H1 (cell line): Measurements from ENCODE around the gene RMP24.

Experiments
- CTCF ChIA-PET: fragments of 300-600 bp; sonication (Branson Sonifier 250); formaldehyde crosslinking; loops from one replicate; lab custom pipeline; 2021; ENCODE audit not compliant: partially characterized antibody; lab: Charles Lee
- POLR2A ChIA-PET: fragments of 300-600 bp; sonication (Branson Sonifier 250); formaldehyde crosslinking; loops from one replicate; lab custom pipeline; 2021; ENCODE audit warnings: inconsistent platforms; ENCODE audit not compliant: partially characterized antibody; lab: Charles Lee
- DNase-seq, 2 experiments: peaks; one replicate each; pipeline versions ENCODE4 v3.0.0 to v3.0.0-alpha.2; 2010 to 2022; ENCODE audit warnings: low spot score in 2 of 2, low read depth in 1 of 2, mixed read lengths in 1 of 2
- FAIRE-seq: peaks from 2 replicates; lab custom pipeline; 2011; peaks lifted over from hg19 to GRCh38; lab: Jason Lieb, UNC
- H2AFZ ChIP-seq: 2 replicates; pipeline ENCODE4 v1.8.1; 2012; ENCODE audit warnings: low read length, inconsistent platforms
- H2AK5ac ChIP-seq: 2 replicates; pipeline ENCODE4 v1.6.1; 2013; ENCODE audit warnings: low read depth, low read length
- H2BK120ac ChIP-seq: replicated peaks from 2 replicates; pipeline ENCODE3; 2013; ENCODE audit warnings: low read depth, low read length, inconsistent platforms
- H2BK12ac ChIP-seq: 2 replicates; pipeline ENCODE4 v1.6.1; 2013; ENCODE audit warnings: low read depth, low read length
- H2BK15ac ChIP-seq: 2 replicates; pipeline ENCODE4 v1.6.1; 2013; ENCODE audit warnings: low read length
- H2BK20ac ChIP-seq: 2 replicates; pipeline ENCODE4 v1.6.1; 2013; ENCODE audit warnings: low read length
- H2BK5ac ChIP-seq: 2 replicates; pipeline ENCODE4 v1.6.1; 2013; ENCODE audit warnings: low read depth, low read length
- H3K14ac ChIP-seq: 2 replicates; pipeline ENCODE4 v1.6.1; 2013; ENCODE audit warnings: inconsistent platforms; ENCODE audit not compliant: insufficient read length
- H3K18ac ChIP-seq: 2 replicates; pipeline ENCODE4 v1.6.1; 2013; ENCODE audit warnings: low read length; ENCODE audit errors: extremely low read depth
- H3K23ac ChIP-seq: 2 replicates; pipeline ENCODE4 v1.6.1; 2013; ENCODE audit warnings: inconsistent platforms; ENCODE audit not compliant: insufficient read length
- H3K23me2 ChIP-seq: 2 replicates; pipeline ENCODE4 v1.6.1; 2013; ENCODE audit warnings: low read depth, low read length
- H3K27ac ChIP-seq: 2 replicates; pipeline ENCODE4 v1.6.1; 2011; ENCODE audit warnings: low read depth, low read length, inconsistent platforms
- H3K27me3 ChIP-seq, 4 experiments: replicated peaks in 1 of 4; 1 replicate in 1 of 4; 2 replicates in 3 of 4; pipeline versions ENCODE4 v1.6.1 to v1.8.1; 2011 to 2013; ENCODE audit warnings: low read length in 3 of 4, mild to moderate bottlenecking in 3 of 4, inconsistent platforms in 2 of 4, mixed read lengths in 2 of 4, moderate library complexity in 1 of 4; ENCODE audit not compliant: control insufficient read depth in 3 of 4, insufficient read depth in 3 of 4; ENCODE audit errors: extremely low read depth in 1 of 4
- H3K36me3 ChIP-seq, 4 experiments: 2 replicates each; pipeline versions ENCODE4 v1.6.1 to v1.8.1; 2011 to 2013; ENCODE audit warnings: mild to moderate bottlenecking in 4 of 4, low read length in 3 of 4, moderate library complexity in 2 of 4, control low read depth in 1 of 4, inconsistent platforms in 1 of 4; ENCODE audit not compliant: insufficient read depth in 4 of 4, control insufficient read depth in 2 of 4
- H3K4ac ChIP-seq: replicated peaks from 2 replicates; pipeline ENCODE3; 2013; ENCODE audit warnings: low read length, low read depth, mixed read lengths, inconsistent platforms; ENCODE audit not compliant: insufficient read length
- H3K4me1 ChIP-seq, 4 experiments: replicated peaks in 1 of 4; 1 replicate in 1 of 4; 2 replicates in 3 of 4; pipeline versions ENCODE4 v1.6.1 to v1.8.1; 2011 to 2013; ENCODE audit warnings: low read length in 3 of 4, inconsistent platforms in 2 of 4, mixed read lengths in 1 of 4; ENCODE audit not compliant: insufficient read depth in 4 of 4, control insufficient read depth in 3 of 4
- H3K4me2 ChIP-seq, 2 experiments: 2 replicates each; pipeline versions ENCODE4 v1.6.1 to v1.8.1; 2011 to 2013; ENCODE audit warnings: low read depth in 2 of 2, low read length in 2 of 2, control low read depth in 1 of 2, inconsistent platforms in 1 of 2, mild to moderate bottlenecking in 1 of 2; ENCODE audit not compliant: insufficient read depth in 1 of 2
- H3K4me3 ChIP-seq, 4 experiments: fragments of 200-600, 300-600 bp in 1 of 4; sonication (generic), shearing (Covaris generic), sonication (Bioruptor Twin) in 1 of 4; 2 replicates each; pipeline versions ENCODE4 v1.5.1 to v1.8.1; 2011 to 2016; ENCODE audit warnings: low read length in 4 of 4, low read depth in 3 of 4, control low read depth in 2 of 4, inconsistent platforms in 2 of 4, mild to moderate bottlenecking in 2 of 4, mixed read lengths in 1 of 4, moderate library complexity in 1 of 4; ENCODE audit not compliant: insufficient read depth in 2 of 4; ENCODE audit errors: extremely low read depth in 1 of 4
- H3K56ac ChIP-seq: replicated peaks from 2 replicates; pipeline ENCODE3; 2013; ENCODE audit warnings: low read depth, mild to moderate bottlenecking, mixed read lengths, low read length, inconsistent platforms; ENCODE audit not compliant: insufficient read length
- H3K79me1 ChIP-seq: 2 replicates; pipeline ENCODE4 v1.6.1; 2013; ENCODE audit warnings: low read depth, low read length, control low read depth
- H3K79me2 ChIP-seq, 2 experiments: 2 replicates each; pipeline versions ENCODE4 v1.6.1 to v1.8.1; 2012 to 2013; ENCODE audit warnings: low read length in 2 of 2, mild to moderate bottlenecking in 2 of 2, inconsistent platforms in 1 of 2; ENCODE audit not compliant: insufficient read depth in 2 of 2, control insufficient read depth in 1 of 2
- H3K9ac ChIP-seq, 4 experiments: replicated peaks in 1 of 4; 1 replicate in 1 of 4; 2 replicates in 3 of 4; pipeline versions ENCODE4 v1.6.1 to v1.8.1; 2011 to 2013; ENCODE audit warnings: low read depth in 3 of 4, low read length in 3 of 4, control low read depth in 2 of 4, mild to moderate bottlenecking in 2 of 4, moderate library complexity in 2 of 4, inconsistent platforms in 1 of 4; ENCODE audit errors: extremely low read depth in 1 of 4
- H3K9me3 ChIP-seq, 2 experiments: 2 replicates each; pipeline versions ENCODE4 v1.6.1 to v1.8.1; 2012 to 2013; ENCODE audit warnings: mild to moderate bottlenecking in 2 of 2, moderate library complexity in 2 of 2, control low read depth in 1 of 2, inconsistent platforms in 1 of 2, low read depth in 1 of 2, low read length in 1 of 2, mixed read lengths in 1 of 2; ENCODE audit not compliant: insufficient read depth in 2 of 2
- H4K20me1 ChIP-seq, 2 experiments: replicated peaks in 1 of 2; 2 replicates each; pipeline versions ENCODE3 to v1.8.1; 2011 to 2013; ENCODE audit warnings: inconsistent platforms in 2 of 2, low read length in 2 of 2, mild to moderate bottlenecking in 1 of 2; ENCODE audit not compliant: insufficient read depth in 2 of 2, control insufficient read depth in 1 of 2
- H4K5ac ChIP-seq: 2 replicates; pipeline ENCODE4 v1.6.1; 2013; ENCODE audit warnings: low read length, low read depth, mixed read lengths, inconsistent platforms; ENCODE audit not compliant: insufficient read length
- H4K8ac ChIP-seq: 2 replicates; pipeline ENCODE4 v1.8.0; 2013; ENCODE audit warnings: mild to moderate bottlenecking, moderate library complexity, low read length, inconsistent platforms; ENCODE audit not compliant: insufficient read depth; ENCODE audit errors: extremely low read depth
- H4K91ac ChIP-seq: replicated peaks from 2 replicates; pipeline ENCODE3; 2013; ENCODE audit warnings: low read length, mixed read lengths, inconsistent platforms; ENCODE audit not compliant: insufficient read length
- CHD1 ChIP-seq: IDR thresholded peaks from 2 replicates; pipeline ENCODE4 v1.6.1; 2012; ENCODE audit warnings: low read depth, low read length, improper control_type of control experiment
- CHD2 ChIP-seq: IDR thresholded peaks from 2 replicates; pipeline ENCODE4 v1.6.1; 2012; ENCODE audit warnings: low read length, improper control_type of control experiment
- CREB1 ChIP-seq: IDR thresholded peaks from 2 replicates; pipeline ENCODE4 v1.6.1; 2012; ENCODE audit warnings: inconsistent platforms
- EGR1 ChIP-seq: IDR thresholded peaks from 2 replicates; pipeline ENCODE4 v1.6.1; 2011; ENCODE audit warnings: low read depth, low read length, borderline replicate concordance
- FOSL1 ChIP-seq: IDR thresholded peaks from 2 replicates; pipeline ENCODE4 v1.6.1; 2011; ENCODE audit warnings: mild to moderate bottlenecking, low read depth, low read length, moderate library complexity; ENCODE audit not compliant: insufficient read depth
- GABPA ChIP-seq: IDR thresholded peaks from 2 replicates; pipeline ENCODE4 v1.6.1; 2011; ENCODE audit warnings: mild to moderate bottlenecking, low read length, moderate library complexity, borderline replicate concordance; ENCODE audit not compliant: insufficient read depth
- JUND ChIP-seq: IDR thresholded peaks from 2 replicates; pipeline ENCODE4 v1.6.1; 2011; ENCODE audit warnings: mild to moderate bottlenecking, improper control_type of control experiment, low read length
- MAX ChIP-seq: IDR thresholded peaks from 2 replicates; pipeline ENCODE4 v1.6.1; 2012; ENCODE audit warnings: inconsistent platforms
- NANOG ChIP-seq: IDR thresholded peaks from 2 replicates; pipeline ENCODE4 v1.6.1; 2011; ENCODE audit warnings: low read length, low read depth, mild to moderate bottlenecking, inconsistent platforms; ENCODE audit not compliant: insufficient read depth, poor library complexity, severe bottlenecking
- PHF8 ChIP-seq: fragments of 200-600 bp; sonication (generic); conservative IDR thresholded peaks from 2 replicates; pipeline ENCODE4 v1.7.1; 2012; ENCODE audit warnings: low read depth, mild to moderate bottlenecking, inconsistent platforms, low read length, moderate library complexity
- RFX5 ChIP-seq: IDR thresholded peaks from 2 replicates; pipeline ENCODE4 v1.6.1; 2011; ENCODE audit warnings: low read depth, low read length, improper control_type of control experiment, borderline replicate concordance
- SAP30 ChIP-seq: fragments of 300-600 bp; sonication (generic); IDR thresholded peaks from 2 replicates; pipeline ENCODE4 v1.7.1; 2012; ENCODE audit warnings: low read length, moderate library complexity, mild to moderate bottlenecking, inconsistent platforms; ENCODE audit not compliant: insufficient read depth, insufficient replicate concordance
- WGBS, 2 experiments: shearing (Covaris generic) in 1 of 2; methylation state at CpG; one replicate each; pipeline versions ENCODE4 v1.1.6 to v1.1.7; 2013 to 2015; ENCODE audit warnings: low lambda C conversion rate in 2 of 2, mixed read lengths in 2 of 2, inconsistent platforms in 1 of 2, low coverage in 1 of 2, missing lambda C conversion rate in 1 of 2; ENCODE audit not compliant: insufficient replicate concordance in 2 of 2, insufficient coverage in 1 of 2, insufficient read length in 1 of 2; ENCODE audit errors: extremely low coverage in 1 of 2, missing lambda C conversion rate in 1 of 2; 5-methylcytosine and 5-hydroxymethylcytosine counted together

Gene RMP24

GRCh38 chr18:35982409-35983114, 10.1 kb downstream of the RMP24 start:
- H2BK120ac ChIP-seq = no peak overlapping the region
- POLR2A ChIA-PET = interaction anchor here (0.9 kb wide), 1 partner anchor 528 kb away, joined by 3 read pairs; no protein-coding TSS in a partner anchor
- H4K8ac ChIP-seq = no peak overlapping the region
- H3K79me1 ChIP-seq = no peaks in the 10 kb centered on the region
- no peak overlapping the region for H3K14ac ChIP-seq
- H3K4me3 ChIP-seq = no peak overlapping the region
- no peak overlapping the region for H2BK5ac ChIP-seq
- no peaks in the 10 kb centered on the region for H3K23me2 ChIP-seq
- no peaks in the 10 kb centered on the region for H3K9me3 ChIP-seq
- H3K79me2 ChIP-seq = no peaks in the 10 kb centered on the region
- FAIRE-seq = no peak
- TF ChIP-seq GABPA (no peak), EGR1 (no peak), RFX5 (no peak), MAX (no peak), CHD1 (no peak), PHF8 (no peak), SAP30 (no peak), FOSL1 (no peak), JUND (no peak), CHD2 (no peak), CREB1 (no peak), NANOG (no peak)
- TF ChIP-seq, all 59 proteins: peak for 0
- Histone ChIP-seq H3K27ac (no peak overlapping the region), H3K27me3 (no peaks in the 10 kb centered on the region), H3K56ac (no peak overlapping the region), H2BK15ac (no peak overlapping the region), H3K4me2 (no peak overlapping the region), H4K20me1 (no peaks in the 10 kb centered on the region), H4K91ac (no peak overlapping the region), H3K23ac (no peak overlapping the region), H3K36me3 (peaks cover 7 to 44% (median 28%) of the 10 kb centered on the region in 4 experiments; a peak in 7 of 8 replicates), H2BK20ac (no peak overlapping the region), H2AK5ac (no peak overlapping the region), H2BK12ac (no peak overlapping the region), H4K5ac (no peak overlapping the region), H3K4ac (no peak overlapping the region), H3K4me1 (no peaks in the 10 kb centered on the region), H3K9ac (no peak overlapping the region), H2AFZ (no peak overlapping the region), H3K18ac (no peak overlapping the region)
- 85% methylated on average over 2 of the region's 2 CpGs; no CpG with 5 or more reads in 1 of the 2 experiments for WGBS, 2 experiments
- CTCF ChIA-PET = interaction anchor here (0.7 to 1.9 kb wide), 3 partner anchors 11 to 191 kb away, joined by 3 to 4 read pairs (median 3); no protein-coding TSS in a partner anchor
- no peak for DNase-seq
